GM19193 (cell line): ENCODE measurements around the gene SYNGR3.

Experiments used
- POLR2A ChIP-seq: IDR thresholded peaks from 4 replicates; pipeline ENCODE4 v1.6.1; 2011; ENCODE audit not compliant: insufficient read depth, insufficient read length; ENCODE audit errors: extremely low read depth

The SYNGR3 gene

GRCh38 chr16:2033057-2033908, 43.5 kb downstream of the SYNGR3 start:
- no peak for TF ChIP-seq POLR2A

GRCh38 chr16:2034696-2035430, 45.1 kb downstream of the SYNGR3 start:
- no peak for TF ChIP-seq POLR2A

DNA sequence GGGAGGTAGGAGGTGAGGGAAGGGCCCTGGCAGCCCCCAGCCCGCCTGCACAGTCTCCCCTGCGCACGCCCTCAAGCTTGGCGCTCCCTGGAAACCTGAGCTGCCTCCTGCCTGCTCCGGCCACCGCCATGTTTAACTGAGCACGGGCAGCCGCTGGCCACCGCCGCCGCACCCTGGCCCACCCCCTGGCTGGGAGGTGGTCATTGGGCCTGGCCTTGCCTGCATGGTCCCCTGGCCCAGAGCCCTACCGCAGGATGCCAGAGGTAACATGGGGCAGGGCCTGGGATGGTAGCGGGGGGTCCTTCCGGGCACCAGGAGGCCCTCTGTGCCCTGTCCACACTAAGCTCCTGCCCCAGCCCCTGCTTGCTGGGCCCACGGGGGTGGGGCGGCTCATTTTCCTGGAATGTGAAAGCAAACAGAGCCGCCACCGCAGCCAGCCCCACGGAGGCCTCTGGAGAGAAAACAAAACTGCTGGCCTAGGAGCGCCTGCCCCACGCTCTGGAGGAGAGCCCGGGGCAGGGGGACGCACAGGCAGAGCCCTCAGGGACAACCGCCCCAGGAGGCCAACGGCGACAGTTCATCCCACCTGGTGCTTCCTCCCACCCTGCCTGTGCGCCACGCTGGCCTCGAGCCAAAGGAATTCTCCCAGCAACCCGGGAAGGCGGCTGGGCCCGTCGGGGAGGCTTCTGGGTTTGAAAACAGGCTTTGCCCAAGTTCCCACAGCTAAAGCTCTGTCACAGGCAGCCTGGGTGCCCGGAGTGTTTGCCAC, 45.8 kb downstream of the SYNGR3 start:
- no peak for TF ChIP-seq POLR2A

- TF ChIP-seq POLR2A = no peak
These were observed 46.6 kb downstream of the SYNGR3 start for GRCh38 chr16:2036200-2036966.

DNA sequence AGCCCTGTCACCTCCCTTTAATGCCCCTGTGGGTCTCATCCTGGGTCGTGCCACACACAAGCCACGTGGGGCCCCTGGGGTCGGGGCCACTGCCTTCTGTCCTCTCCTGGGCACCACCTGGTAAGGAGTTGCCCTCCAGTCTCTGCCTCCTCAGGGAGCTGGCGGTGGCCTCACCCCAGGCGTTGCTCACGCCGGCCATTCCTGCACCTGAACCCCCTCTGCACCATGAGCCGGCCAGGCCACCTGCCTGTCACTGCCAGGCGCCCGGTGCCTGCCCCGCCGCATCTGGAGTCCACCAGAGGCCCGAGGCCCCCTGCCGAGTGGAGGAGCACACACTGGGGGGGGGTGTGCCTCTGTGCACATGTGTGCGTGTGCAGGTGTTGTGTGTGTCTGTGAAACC, 47.3 kb downstream of the SYNGR3 start:
- TF ChIP-seq POLR2A = no peak

DNA sequence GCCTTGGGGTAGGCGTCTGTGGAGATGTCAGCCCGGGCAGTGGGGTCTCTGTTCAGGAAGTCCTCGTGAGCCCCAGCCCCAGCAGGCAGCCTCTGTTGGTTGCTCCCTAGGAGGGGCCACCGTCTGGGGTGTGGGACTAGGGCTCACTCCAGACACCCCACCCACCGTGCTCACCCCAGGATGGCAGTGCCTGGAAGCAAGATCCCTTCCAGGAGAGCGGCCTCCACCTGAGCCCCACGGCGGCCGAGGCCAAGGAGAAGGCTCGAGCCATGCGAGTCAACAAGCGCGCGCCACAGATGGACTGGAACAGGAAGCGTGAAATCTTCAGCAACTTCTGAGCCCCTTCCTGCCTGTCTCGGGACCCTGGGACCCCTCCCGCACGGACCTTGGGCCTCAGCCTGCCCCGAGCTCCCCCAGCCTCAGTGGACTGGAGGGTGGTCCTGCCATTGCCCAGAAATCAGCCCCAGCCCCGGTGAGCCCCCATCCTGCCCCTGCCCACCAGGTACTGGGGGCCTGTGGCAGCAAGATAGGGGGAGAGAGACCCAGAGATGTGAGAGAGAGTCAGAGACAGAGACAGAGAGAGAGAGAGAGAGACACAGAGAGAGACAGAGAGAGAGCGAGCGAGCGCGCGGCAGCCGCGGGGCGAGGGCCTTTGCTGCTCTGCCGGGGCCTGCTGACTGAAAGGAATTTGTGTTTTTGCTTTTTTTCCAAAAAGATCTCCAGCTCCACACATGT, 48.0 kb downstream of the SYNGR3 start:
- no peak for TF ChIP-seq POLR2A

DNA sequence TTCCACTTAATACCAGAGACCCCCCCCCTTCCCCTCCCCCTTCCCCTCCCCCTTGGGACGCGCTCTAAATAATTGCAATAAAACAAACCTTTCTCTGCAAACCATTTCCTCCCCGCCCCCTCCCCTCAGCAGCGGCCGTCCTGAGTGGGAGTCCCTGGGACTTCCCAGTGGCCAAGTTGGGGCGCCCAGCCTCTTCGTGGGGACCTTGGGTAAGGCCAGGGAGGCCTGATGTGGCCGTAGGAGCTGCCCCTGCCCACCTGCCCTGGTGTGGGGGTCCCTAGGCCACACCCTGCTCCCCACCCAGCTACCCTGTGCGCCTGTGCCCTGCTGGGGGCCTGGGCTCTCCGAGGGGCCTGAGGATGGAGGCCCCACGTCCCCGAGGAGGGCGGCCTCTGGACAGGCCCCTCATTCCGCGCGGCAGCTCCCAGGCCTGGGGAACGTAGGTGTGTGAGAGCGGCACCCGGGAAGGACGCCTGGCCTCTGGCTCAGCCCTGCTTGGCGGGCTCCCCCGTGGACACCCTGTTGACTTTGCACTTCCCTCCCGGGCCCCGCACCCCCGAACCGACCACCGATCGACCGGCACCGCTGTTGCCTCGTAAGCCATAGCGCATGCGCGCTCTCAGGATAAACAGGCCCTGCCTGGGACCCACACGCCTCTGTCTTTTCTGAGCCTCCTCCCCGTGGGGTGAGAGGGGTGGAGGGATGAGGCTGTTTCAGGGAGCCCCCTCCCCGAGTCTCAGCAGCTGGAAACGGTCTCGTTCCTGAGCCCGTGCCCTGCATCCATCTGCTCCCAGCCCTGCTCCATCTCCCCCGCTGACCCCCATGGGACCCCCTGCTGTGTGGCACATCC, 48.8 kb downstream of the SYNGR3 start:
- TF ChIP-seq POLR2A = no peak

GRCh38 chr16:2039274-2040031, 49.7 kb downstream of the SYNGR3 start:
- TF ChIP-seq POLR2A = no peak

GRCh38 chr16:2040041-2040786, 50.4 kb downstream of the SYNGR3 start:
- TF ChIP-seq POLR2A = no peak

DNA sequence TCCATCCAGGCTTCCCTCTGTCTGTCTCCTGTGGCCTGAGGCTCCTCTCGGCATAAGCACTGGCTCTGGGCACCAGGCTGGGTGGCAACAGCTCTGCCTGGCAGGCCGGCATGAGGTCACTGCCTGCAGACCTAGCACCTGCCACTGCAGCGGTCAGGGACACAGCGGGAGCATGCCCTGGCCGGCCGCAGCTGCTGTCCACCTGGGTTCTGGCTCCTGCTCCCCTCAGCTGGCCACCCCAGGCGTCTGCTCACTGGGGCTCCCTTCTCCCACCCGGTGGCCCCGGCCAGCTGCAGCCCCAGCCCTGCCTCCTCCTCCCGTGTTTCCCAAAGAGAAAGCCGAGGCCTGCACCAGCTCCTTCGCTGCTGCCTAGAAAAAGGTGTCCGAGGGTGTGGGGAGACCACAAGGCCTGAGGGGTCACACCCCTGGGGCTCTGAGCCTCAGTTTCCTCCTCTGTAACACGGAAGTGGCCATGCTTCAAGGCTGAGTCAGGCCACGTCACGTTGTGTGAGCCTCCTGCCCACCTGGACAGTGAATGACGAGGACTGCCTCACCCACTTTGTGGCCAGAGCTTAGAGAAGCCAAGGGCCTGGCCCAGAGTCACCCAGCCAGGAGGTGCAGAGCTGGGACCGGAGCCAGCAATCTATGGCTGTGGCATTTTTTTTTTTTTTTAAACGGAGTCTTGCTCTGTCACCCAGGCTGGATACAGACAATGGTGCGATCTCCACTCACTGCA, 51.2 kb downstream of the SYNGR3 start:
- no peak for TF ChIP-seq POLR2A

- no peak for TF ChIP-seq POLR2A
These were observed 52.6 kb downstream of the SYNGR3 start for GRCh38 chr16:2042171-2042985.
